ENCODE measurements around the gene FBXL2. TPM values are rescaled to one million over a fixed set of nuclear protein-coding genes. Genes with fewer than 3 reads are reported as not detected.
"Not testable (repeated sequence)": the region's sequence is repeated elsewhere in the genome, so short reads cannot be mapped to it uniquely, and the experiment has no call there.

The FBXL2 gene
- total and polyA plus RNA-seq, 7 donors, result 0.19 to 1.3 (median 0.43) TPM

DNA sequence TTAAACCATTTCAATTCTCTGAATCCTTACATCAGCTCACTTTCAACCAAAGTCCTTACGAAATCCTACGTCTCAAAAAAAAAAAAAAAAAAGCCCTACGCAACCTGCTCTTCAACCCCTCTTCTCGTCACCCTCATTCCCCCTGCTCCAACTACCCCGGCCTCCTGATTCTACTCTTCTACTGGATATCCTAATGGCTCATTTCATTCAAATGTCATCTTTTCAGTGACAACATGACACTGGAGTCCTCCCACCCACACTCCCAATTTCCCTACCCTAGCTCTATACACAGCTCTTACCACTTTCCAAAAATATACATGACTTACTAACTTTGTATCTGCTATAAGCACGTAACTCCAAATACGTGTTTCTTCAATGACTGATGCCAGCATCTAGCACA, 151.5 kb downstream of the FBXL2 start:
- intact Hi-C loops (cut with DNase I), result no loop called here
- H3K36me3 ChIP-seq (ENCODE audit: insufficient read depth in 1 of 2, low read depth in 1 of 2), result peaks cover 0 to 3% of the 10 kb centered on the region in 2 donors
- no peaks in the 10 kb centered on the region for H3K27me3 ChIP-seq (ENCODE audit: insufficient read depth in 3 of 3, low read length in 2 of 3)
- H3K9me3 ChIP-seq, result no peaks in the 10 kb centered on the region
- no peak overlapping the region for H3K4me3 ChIP-seq
- TF ChIP-seq, protein P1, sequence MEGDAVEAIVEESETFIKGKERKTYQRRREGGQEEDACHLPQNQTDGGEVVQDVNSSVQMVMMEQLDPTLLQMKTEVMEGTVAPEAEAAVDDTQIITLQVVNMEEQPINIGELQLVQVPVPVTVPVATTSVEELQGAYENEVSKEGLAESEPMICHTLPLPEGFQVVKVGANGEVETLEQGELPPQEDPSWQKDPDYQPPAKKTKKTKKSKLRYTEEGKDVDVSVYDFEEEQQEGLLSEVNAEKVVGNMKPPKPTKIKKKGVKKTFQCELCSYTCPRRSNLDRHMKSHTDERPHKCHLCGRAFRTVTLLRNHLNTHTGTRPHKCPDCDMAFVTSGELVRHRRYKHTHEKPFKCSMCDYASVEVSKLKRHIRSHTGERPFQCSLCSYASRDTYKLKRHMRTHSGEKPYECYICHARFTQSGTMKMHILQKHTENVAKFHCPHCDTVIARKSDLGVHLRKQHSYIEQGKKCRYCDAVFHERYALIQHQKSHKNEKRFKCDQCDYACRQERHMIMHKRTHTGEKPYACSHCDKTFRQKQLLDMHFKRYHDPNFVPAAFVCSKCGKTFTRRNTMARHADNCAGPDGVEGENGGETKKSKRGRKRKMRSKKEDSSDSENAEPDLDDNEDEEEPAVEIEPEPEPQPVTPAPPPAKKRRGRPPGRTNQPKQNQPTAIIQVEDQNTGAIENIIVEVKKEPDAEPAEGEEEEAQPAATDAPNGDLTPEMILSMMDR (IDR thresholded peaks at IDR 0.05), result no peak
- H3K27ac ChIP-seq, result peak overlapping the region; percentile 34
- WGBS, 3 donors, result 69 to 84% (median 75%) methylated on average over 7 of the region's 7 CpGs
- no peak for DNase-seq
- peaks cover 58% of the 10 kb centered on the region for H3K4me1 ChIP-seq
- ATAC-seq, result peak in 3 of 4 donors; percentile 52 to 65 (median 63)

DNA sequence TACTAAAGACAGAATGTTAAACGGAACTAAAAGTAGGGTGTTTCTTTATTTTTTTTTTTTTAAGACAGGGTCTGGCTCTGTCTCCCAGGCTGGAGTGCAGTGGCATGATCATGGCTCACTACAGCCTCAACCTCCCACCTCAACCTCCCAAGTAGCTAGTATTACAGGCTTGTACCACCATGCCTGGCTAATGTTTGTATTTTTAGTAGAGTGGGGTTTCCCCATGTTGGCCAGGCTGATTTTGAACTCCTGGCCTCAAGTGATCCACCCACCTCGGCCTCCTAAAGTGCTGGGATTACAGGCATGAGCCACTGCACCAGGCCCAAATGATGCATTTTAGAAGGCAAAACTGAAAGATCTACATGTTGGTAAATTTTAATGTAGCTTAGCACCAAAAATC, 152.1 kb downstream of the FBXL2 start:
- DNase-seq; H3K36me3 ChIP-seq (ENCODE audit: insufficient read depth in 1 of 2, low read depth in 1 of 2); intact Hi-C loops (cut with DNase I); ATAC-seq; H3K4me3 ChIP-seq; H3K9me3 ChIP-seq; H3K27me3 ChIP-seq (ENCODE audit: insufficient read depth in 3 of 3, low read length in 2 of 3): not testable (repeated sequence)
- H3K4me1 ChIP-seq, result peaks cover 53% of the 10 kb centered on the region
- peak overlapping the region; percentile 7 for H3K27ac ChIP-seq
- WGBS, 3 donors, result 64 to 80% (median 75%) methylated on average over 2 of the region's 2 CpGs

DNA sequence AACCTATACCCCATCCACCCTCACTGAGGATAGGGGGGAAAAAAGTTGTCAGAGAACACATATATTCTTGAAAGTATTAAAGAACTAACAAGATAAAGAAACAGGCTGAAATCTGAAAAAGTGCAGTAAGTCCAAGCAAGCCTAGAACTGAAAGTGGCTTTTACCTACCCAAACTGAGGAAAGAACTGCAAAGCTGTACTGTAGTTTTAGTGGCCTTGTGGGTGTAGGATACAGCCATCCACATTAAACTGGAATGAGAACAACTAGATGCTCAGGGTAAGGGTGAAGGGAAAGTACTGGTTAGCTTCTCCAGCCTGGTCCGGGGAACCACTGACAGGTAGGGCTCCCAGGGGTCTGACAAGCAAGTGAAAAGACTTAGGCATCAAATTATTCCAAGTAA, 152.8 kb downstream of the FBXL2 start:
- no peak for DNase-seq
- no peak for ATAC-seq
- 53 to 85% (median 85%) methylated on average over 1 of the region's 1 CpG for WGBS, 3 donors
- Histone ChIP-seq H3K4me3 (no peak overlapping the region), H3K4me1 (peaks cover 47% of the 10 kb centered on the region), H3K27me3 (ENCODE audit: insufficient read depth in 3 of 3, low read length in 2 of 3) (no peaks in the 10 kb centered on the region), H3K27ac (no peak overlapping the region), H3K36me3 (ENCODE audit: insufficient read depth in 1 of 2, low read depth in 1 of 2) (no peaks in the 10 kb centered on the region), H3K9me3 (no peaks in the 10 kb centered on the region)
- intact Hi-C loops (cut with DNase I), result loop anchor here in 1 of 2 donors (10.0 kb wide), 1 partner anchor 315 kb away; the partner anchor contains the start of gene CRTAP
- TF ChIP-seq, protein P1 (IDR thresholded peaks at IDR 0.05), result no peak

DNA sequence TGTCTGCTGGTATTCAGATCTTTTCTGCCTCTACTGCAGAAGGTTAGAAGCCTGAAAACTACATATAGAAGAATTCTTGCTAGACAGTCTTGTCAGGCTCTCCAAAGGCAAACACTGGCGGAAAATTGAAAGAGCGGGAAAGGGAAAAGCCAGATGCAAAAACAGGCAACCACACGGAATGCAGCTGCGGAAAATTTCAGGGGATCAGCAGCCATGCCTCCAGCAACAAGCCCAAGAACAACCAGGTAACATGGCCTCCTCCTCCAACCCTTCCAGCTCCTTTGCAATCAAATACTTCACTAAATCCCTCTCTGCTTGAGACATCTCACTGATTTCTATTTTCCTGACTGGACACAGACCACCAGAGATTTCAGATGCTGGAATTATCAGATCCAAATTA, 153.3 kb downstream of the FBXL2 start:
- TF ChIP-seq, protein P1 (IDR thresholded peaks at IDR 0.05), result no peak
- Histone ChIP-seq H3K4me1 (peaks cover 47% of the 10 kb centered on the region), H3K27ac (no peak overlapping the region), H3K36me3 (ENCODE audit: insufficient read depth in 1 of 2, low read depth in 1 of 2) (no peaks in the 10 kb centered on the region), H3K4me3 (no peak overlapping the region), H3K9me3 (no peaks in the 10 kb centered on the region), H3K27me3 (ENCODE audit: insufficient read depth in 3 of 3, low read length in 2 of 3) (no peaks in the 10 kb centered on the region)
- intact Hi-C loops (cut with DNase I), result loop anchor here in 1 of 2 donors (10.0 kb wide), 1 partner anchor 316 kb away; the partner anchor contains the start of gene CRTAP
- WGBS, 3 donors, result 77 to 82% (median 79%) methylated on average over 4 of the region's 4 CpGs
- DNase-seq, result no peak
- ATAC-seq, result no peak

DNA sequence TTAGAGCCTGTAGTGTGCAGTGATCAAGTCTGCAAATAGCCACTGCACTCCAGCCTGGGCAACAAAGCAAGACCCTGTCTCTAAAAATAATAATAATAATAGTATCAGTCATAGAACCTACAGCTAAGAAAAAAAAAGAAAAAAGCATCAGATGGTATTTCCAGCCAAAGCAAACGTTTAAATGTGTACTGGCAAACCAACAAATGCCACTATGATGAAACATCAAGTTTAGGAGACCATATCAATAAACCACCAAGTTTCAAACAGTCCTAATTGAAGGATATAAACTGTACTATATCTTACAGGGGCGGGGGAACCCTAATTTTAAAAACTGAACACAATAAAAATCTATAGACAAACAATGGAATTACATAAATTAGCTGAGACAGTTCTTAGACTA, 156.6 kb downstream of the FBXL2 start:
- ATAC-seq (no peak), DNase-seq (no peak)
- no peak overlapping the region for H3K27ac ChIP-seq
- H3K4me3 ChIP-seq, result no peak overlapping the region
- 52 to 60% (median 54%) methylated on average over 2 of the region's 2 CpGs for WGBS, 3 donors
- no peaks in the 10 kb centered on the region for H3K27me3 ChIP-seq (ENCODE audit: insufficient read depth in 3 of 3, low read length in 2 of 3)
- H3K36me3 ChIP-seq (ENCODE audit: insufficient read depth in 1 of 2, low read depth in 1 of 2), result no peaks in the 10 kb centered on the region
- H3K4me1 ChIP-seq, result peaks cover 65% of the 10 kb centered on the region
- TF ChIP-seq, protein P1 (IDR thresholded peaks at IDR 0.05), result no peak
- intact Hi-C loops (cut with DNase I), result loop anchor here in 1 of 2 donors (10.0 kb wide), 1 partner anchor 319 kb away; the partner anchor contains the start of gene CRTAP
- H3K9me3 ChIP-seq, result no peaks in the 10 kb centered on the region

Other genes starting within 250 kb of the FBXL2 start
- 10 to 100 TPM in 1 of 4 donors, 1 to 10 TPM in 3; 7.0 to 11.9 (median 9.0) TPM for gene GLB1, start 180.3 kb upstream of the FBXL2 start, total RNA-seq
- 1 to 10 TPM; 4.0 to 7.0 (median 6.4) TPM for gene GLB1, start 180.3 kb upstream of the FBXL2 start, polyA plus RNA-seq
- gene TMPPE, start 180.3 kb upstream of the FBXL2 start, total RNA-seq, result 1 to 10 TPM; 1.7 to 2.6 (median 2.4) TPM
- gene TMPPE, start 180.3 kb upstream of the FBXL2 start, polyA plus RNA-seq, result 1 to 10 TPM in 1 of 3 donors, under 1 TPM in 2; 0.13 to 1.4 (median 0.57) TPM
- gene CRTAP, start 163.4 kb upstream of the FBXL2 start, total RNA-seq, result 10 to 100 TPM; 56.3 to 80.8 (median 76.3) TPM
- 10 to 100 TPM; 24.9 to 35.6 (median 31.2) TPM for gene CRTAP, start 163.4 kb upstream of the FBXL2 start, polyA plus RNA-seq
- 1 to 10 TPM in 2 of 4 donors, under 1 TPM in 2; 0.34 to 1.4 (median 0.87) TPM for gene SUSD5, start 58.6 kb upstream of the FBXL2 start, total RNA-seq
- gene SUSD5, start 58.6 kb upstream of the FBXL2 start, polyA plus RNA-seq, result 1 to 10 TPM in 1 of 3 donors, under 1 TPM in 2; 0.30 to 2.0 (median 0.38) TPM
- 10 to 100 TPM; 22.4 to 26.6 (median 24.7) TPM for gene UBP1, start 163.0 kb downstream of the FBXL2 start, total RNA-seq
- gene UBP1, start 163.0 kb downstream of the FBXL2 start, polyA plus RNA-seq, result 10 to 100 TPM; 12.6 to 44.1 (median 33.6) TPM